HL-60/S4 (cell line): ENCODE data around the gene ANKRD2.

Experiments used
- in situ Hi-C: fragments of 300-500 bp; cut with MboI; formaldehyde crosslinking; loops from 2 replicates; pipeline ENCODE4 v1.14.3; 2022; ENCODE audit warnings: low sequenced_read_pairs

Gene ANKRD2

GRCh38 chr10:97632949-97633884 lies 60.6 kb downstream of the ANKRD2 start, which contains the start of gene MORN4:
Gene MORN4, minus strand, starts transcription at chr10:97633500. Its CDS starts 13,847 bp downstream, at chr10:97619653.
- in situ Hi-C loops = no loop called here
